Activated T-helper 1 cell treated with anti-CD3 and anti-CD28 coated beads, Interleukin-12 subunit alpha, Interleukin-12 subunit beta, Interleukin-2, Interleukin-4 antibody, amounts not matched to agents 30 ng/mL and 10 ng/mL and 1 ng/mL, durations not matched to agents 14 hours and 24 hours and 36 hours (primary cell): ENCODE measurements around the gene DMRTB1. TPM values are rescaled to one million over a fixed set of nuclear protein-coding genes. Genes with fewer than 3 reads are reported as not detected.
"Not testable (repeated sequence)": the region's sequence is repeated elsewhere in the genome, so short reads cannot be mapped to it uniquely, and the experiment has no call there.

Experiments
- DNase-seq: peaks from one replicate; pipeline ENCODE4 v3.0.0; 2021; ENCODE audit warnings: low spot score
- H3K27ac Mint-ChIP-seq: one replicate; pipeline ENCODE4 v1.8.0; 2021; ENCODE audit warnings: mild to moderate bottlenecking, mixed read lengths
- H3K27me3 Mint-ChIP-seq: one replicate; pipeline ENCODE4 v1.8.0; 2022; ENCODE audit warnings: mild to moderate bottlenecking, moderate library complexity, mixed read lengths; ENCODE audit not compliant: insufficient read depth
- H3K36me3 Mint-ChIP-seq: one replicate; pipeline ENCODE4 v1.8.0; 2021; ENCODE audit warnings: low read depth, mixed read lengths
- H3K4me1 Mint-ChIP-seq: one replicate; pipeline ENCODE4 v1.8.0; 2021; ENCODE audit warnings: low read depth, mixed read lengths
- H3K4me3 Mint-ChIP-seq: one replicate; pipeline ENCODE4 v1.8.0; 2021; ENCODE audit warnings: mild to moderate bottlenecking, moderate library complexity, mixed read lengths
- H3K9me3 Mint-ChIP-seq: one replicate; pipeline ENCODE4 v1.8.0; 2021; ENCODE audit warnings: mixed read lengths
- intact Hi-C: fragments of 100-400 bp; cut with micrococcal nuclease; formaldehyde crosslinking; loops from one replicate; pipeline ENCODE4 v1.15.1; 2024
- total RNA-seq: library from RNA; stranded (reverse); gene quantifications from 2 replicates; pipeline ENCODE4 v1.2.3, GENCODE V29; 2022

The DMRTB1 gene
- total RNA-seq, 1 donor from 2014 or later: not detected

GRCh38 chr1:53419034-53419433 lies 40.2 kb upstream of the DMRTB1 start:
- Mint-ChIP-seq H3K4me3 (no peak overlapping the region), H3K4me1 (peaks cover 54% of the 10 kb centered on the region), H3K36me3 (peaks cover 2% of the 10 kb centered on the region), H3K9me3 (peaks cover 16% of the 10 kb centered on the region), H3K27ac (no peak overlapping the region), H3K27me3 (no peaks in the 10 kb centered on the region)
- no peak for DNase-seq
- intact Hi-C loops: loop anchor here (10.0 kb wide), 2 partner anchors 494 to 986 kb away; partner anchors contain the start of genes ECHDC2, SCP2 and SSBP3

GRCh38 chr1:53420341-53420740 lies 38.9 kb upstream of the DMRTB1 start:
- intact Hi-C loops: no loop called here

GRCh38 chr1:53421208-53421607 lies 38.0 kb upstream of the DMRTB1 start:
- Mint-ChIP-seq H3K27ac (no peak overlapping the region), H3K36me3 (peaks cover 2% of the 10 kb centered on the region), H3K27me3 (no peaks in the 10 kb centered on the region), H3K4me1 (peaks cover 32% of the 10 kb centered on the region), H3K4me3 (no peak overlapping the region), H3K9me3 (peaks cover 16% of the 10 kb centered on the region)
- DNase-seq: no peak
- intact Hi-C loops: no loop called here

More at GRCh38 chr1:53420341-53420740, 38.9 kb upstream of the DMRTB1 start:
- peaks cover 16% of the 10 kb centered on the region for H3K9me3 Mint-ChIP-seq
- H3K27ac Mint-ChIP-seq: no peak overlapping the region
- peaks cover 41% of the 10 kb centered on the region for H3K4me1 Mint-ChIP-seq
- no peak for DNase-seq
- no peak overlapping the region for H3K4me3 Mint-ChIP-seq
- H3K27me3 Mint-ChIP-seq: no peaks in the 10 kb centered on the region
- H3K36me3 Mint-ChIP-seq: peaks cover 2% of the 10 kb centered on the region

GRCh38 chr1:53430261-53430660 lies 28.9 kb upstream of the DMRTB1 start:
- H3K27ac Mint-ChIP-seq: no peak overlapping the region
- DNase-seq: no peak
- peaks cover 9% of the 10 kb centered on the region for H3K4me1 Mint-ChIP-seq
- peaks cover 1% of the 10 kb centered on the region for H3K36me3 Mint-ChIP-seq
- intact Hi-C loops: no loop called here
- H3K9me3 Mint-ChIP-seq: no peaks in the 10 kb centered on the region
- H3K27me3 Mint-ChIP-seq: peaks cover 7% of the 10 kb centered on the region
- H3K4me3 Mint-ChIP-seq: no peak overlapping the region

GRCh38 chr1:53430779-53431178 lies 28.4 kb upstream of the DMRTB1 start:
- Mint-ChIP-seq H3K27ac (no peak overlapping the region), H3K4me3 (no peak overlapping the region), H3K9me3 (no peaks in the 10 kb centered on the region), H3K27me3 (peaks cover 9% of the 10 kb centered on the region), H3K36me3 (peaks cover 1% of the 10 kb centered on the region), H3K4me1 (peaks cover 9% of the 10 kb centered on the region)
- intact Hi-C loops: no loop called here
- no peak for DNase-seq

- no peak overlapping the region for H3K4me3 Mint-ChIP-seq
- H3K4me1 Mint-ChIP-seq: peaks cover 9% of the 10 kb centered on the region
- intact Hi-C loops: no loop called here
- H3K36me3 Mint-ChIP-seq: peaks cover 1% of the 10 kb centered on the region
- no peak for DNase-seq
- no peaks in the 10 kb centered on the region for H3K9me3 Mint-ChIP-seq
- peaks cover 12% of the 10 kb centered on the region for H3K27me3 Mint-ChIP-seq
- H3K27ac Mint-ChIP-seq: no peak overlapping the region
Measured at GRCh38 chr1:53431244-53431643, 28.0 kb upstream of the DMRTB1 start.

- Mint-ChIP-seq H3K27ac (no peak overlapping the region), H3K4me3 (no peak overlapping the region), H3K9me3 (no peaks in the 10 kb centered on the region), H3K27me3 (peaks cover 17% of the 10 kb centered on the region), H3K36me3 (peaks cover 1% of the 10 kb centered on the region), H3K4me1 (peaks cover 9% of the 10 kb centered on the region)
- DNase-seq: no peak
- intact Hi-C loops: no loop called here
Measured at GRCh38 chr1:53431805-53432565, 27.2 kb upstream of the DMRTB1 start.

GRCh38 chr1:53432611-53433010 lies 26.6 kb upstream of the DMRTB1 start:
- H3K36me3 Mint-ChIP-seq: peaks cover 1% of the 10 kb centered on the region
- H3K27me3 Mint-ChIP-seq: peaks cover 17% of the 10 kb centered on the region
- H3K27ac Mint-ChIP-seq: no peak overlapping the region
- H3K4me3 Mint-ChIP-seq: no peak overlapping the region
- intact Hi-C loops: no loop called here
- peaks cover 9% of the 10 kb centered on the region for H3K4me1 Mint-ChIP-seq
- no peaks in the 10 kb centered on the region for H3K9me3 Mint-ChIP-seq
- no peak for DNase-seq

- DNase-seq, H3K9me3 Mint-ChIP-seq, H3K4me1 Mint-ChIP-seq, H3K27ac Mint-ChIP-seq, H3K4me3 Mint-ChIP-seq, intact Hi-C loops, H3K36me3 Mint-ChIP-seq: not testable (repeated sequence)
- peaks cover 17% of the 10 kb centered on the region for H3K27me3 Mint-ChIP-seq
Measured at GRCh38 chr1:53434405-53435007, 24.7 kb upstream of the DMRTB1 start.

GRCh38 chr1:53435151-53435550 lies 24.0 kb upstream of the DMRTB1 start:
- intact Hi-C loops: no loop called here
- Mint-ChIP-seq H3K9me3 (no peaks in the 10 kb centered on the region), H3K27ac (no peak overlapping the region), H3K4me1 (peaks cover 9% of the 10 kb centered on the region), H3K36me3 (peaks cover 1% of the 10 kb centered on the region), H3K4me3 (no peak overlapping the region), H3K27me3 (peaks cover 17% of the 10 kb centered on the region)
- no peak for DNase-seq

- Mint-ChIP-seq H3K4me1 (peaks cover 4% of the 10 kb centered on the region), H3K9me3 (no peaks in the 10 kb centered on the region), H3K27ac (no peak overlapping the region), H3K36me3 (no peaks in the 10 kb centered on the region), H3K4me3 (no peak overlapping the region), H3K27me3 (peaks cover 16% of the 10 kb centered on the region)
- intact Hi-C loops: no loop called here
- no peak for DNase-seq
Measured at GRCh38 chr1:53438427-53439336, 20.5 kb upstream of the DMRTB1 start.

- Mint-ChIP-seq H3K27me3 (peaks cover 15% of the 10 kb centered on the region), H3K4me3 (no peak overlapping the region), H3K27ac (no peak overlapping the region), H3K4me1 (peaks cover 4% of the 10 kb centered on the region), H3K36me3 (no peaks in the 10 kb centered on the region), H3K9me3 (no peaks in the 10 kb centered on the region)
- DNase-seq: no peak
- intact Hi-C loops: no loop called here
Measured at GRCh38 chr1:53439337-53440207, 19.6 kb upstream of the DMRTB1 start.
